ENCODE results near the gene COG7.

COG7 gene

GRCh38 chr16:23403547-23403946 lies 49.4 kb downstream of the COG7 start (continued):
- TF ChIP-seq ZSCAN5A (tag by site-specific recombination; IDR thresholded peaks at IDR 0.05), result no peak
- no peak for TF ChIP-seq ZNF214 (tag by site-specific recombination; IDR thresholded peaks at IDR 0.05; ENCODE audit: borderline replicate concordance)
- TF ChIP-seq ZBTB10 (tag by site-specific recombination; IDR thresholded peaks at IDR 0.05), result no peak
- no peak for TF ChIP-seq CTCF (tag by site-specific recombination; IDR thresholded peaks at IDR 0.05)
- TF ChIP-seq YY2 (tag by site-specific recombination; IDR thresholded peaks at IDR 0.05), result no peak
- no peak for TF ChIP-seq ZNF433 (tag by site-specific recombination; IDR thresholded peaks at IDR 0.05; ENCODE audit: low read depth)
- no peak for TF ChIP-seq ELK4 (IDR thresholded peaks at IDR 0.05; ENCODE audit: borderline replicate concordance, low read depth, low read length)
- no peak for TF ChIP-seq ZNF785 (tag by site-specific recombination; IDR thresholded peaks at IDR 0.05)
- no peak for TF ChIP-seq ZNF114 (tag by site-specific recombination; IDR thresholded peaks at IDR 0.05)
- no peak for TF ChIP-seq ZNF266 (tag by site-specific recombination; IDR thresholded peaks at IDR 0.05; ENCODE audit: low read depth)

GRCh38 chr16:23402100-23402499 lies 50.9 kb downstream of the COG7 start:
- CTCF ChIA-PET, result no interaction called here
- Histone ChIP-seq H3K4me1 (ENCODE audit: control insufficient read depth, insufficient read depth, low read length) (no peaks in the 10 kb centered on the region; the same call in 1 of the 2 replicates), H3K27ac (ENCODE audit: extremely low read depth, low read depth, low read length) (no peak overlapping the region), H3K9me3 (ENCODE audit: control insufficient read depth, insufficient read depth, low read depth, low read length) (no peaks in the 10 kb centered on the region), H3K4me3 (ENCODE audit: low read depth, low read length) (no peak overlapping the region), H3K36me3 (ENCODE audit: control insufficient read depth in 2 of 2, insufficient read depth in 1 of 2, low read length in 2 of 2) (peaks cover 13 to 58% of the 10 kb centered on the region in 2 experiments; a peak in 2 of 3 replicates)
- POLR2A ChIA-PET, result no interaction called here
- no peak for TF ChIP-seq ZSCAN18 (tag by site-specific recombination; IDR thresholded peaks at IDR 0.05)
- no peak for TF ChIP-seq ZNF223 (tag by site-specific recombination; IDR thresholded peaks at IDR 0.05)
- TF ChIP-seq MYNN (tag by site-specific recombination; IDR thresholded peaks at IDR 0.05; ENCODE audit: borderline replicate concordance), result no peak
- TF ChIP-seq BCL11A (tag by site-specific recombination; IDR thresholded peaks at IDR 0.05; ENCODE audit: low read depth), result no peak
- no peak for TF ChIP-seq INSM2 (tag by site-specific recombination; IDR thresholded peaks at IDR 0.05)
- no peak for TF ChIP-seq KLF7 (tag by site-specific recombination; IDR thresholded peaks at IDR 0.05; ENCODE audit: borderline replicate concordance)
- no peak for TF ChIP-seq ZFP41 (tag by site-specific recombination; IDR thresholded peaks at IDR 0.05; ENCODE audit: borderline replicate concordance)
- no peak for TF ChIP-seq ZNF354C (tag by site-specific recombination; IDR thresholded peaks at IDR 0.05; ENCODE audit: borderline replicate concordance, low read depth)
- TF ChIP-seq CTCF (tag by site-specific recombination; IDR thresholded peaks at IDR 0.05), result no peak
- no peak for TF ChIP-seq ZNF704 (tag by site-specific recombination; IDR thresholded peaks at IDR 0.05)
- TF ChIP-seq ZEB2 (tag by site-specific recombination; IDR thresholded peaks at IDR 0.05), result no peak
- TF ChIP-seq REPIN1 (tag by site-specific recombination; IDR thresholded peaks at IDR 0.05; ENCODE audit: low read depth), result no peak
- TF ChIP-seq SP2 (tag by site-specific recombination; IDR thresholded peaks at IDR 0.05), result no peak
- TF ChIP-seq EGR2 (tag by site-specific recombination; IDR thresholded peaks at IDR 0.05; ENCODE audit: low read depth), result no peak
